ENCODE results near the gene XRN1.

DNA sequence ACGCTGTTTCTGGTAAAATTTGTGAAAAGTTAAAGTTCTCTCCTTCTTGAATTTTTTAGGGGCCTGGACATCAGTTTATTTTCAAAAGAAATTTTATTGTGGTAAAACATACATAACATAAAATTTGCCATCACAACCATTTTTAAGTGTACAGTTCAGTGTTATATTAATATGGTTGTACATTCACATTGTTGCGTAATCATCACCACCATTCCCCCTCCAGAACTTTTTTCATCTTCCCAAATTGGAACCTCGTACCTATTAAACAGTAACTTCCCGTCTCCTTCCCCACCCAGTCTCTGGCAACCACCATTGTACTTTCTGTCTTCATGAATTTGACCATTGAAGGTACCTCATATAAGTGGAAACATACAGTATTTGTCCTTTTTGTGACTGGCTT lies 23.0 kb upstream of the XRN1 start:
- TF ChIP-seq POLR2A (IDR thresholded peaks at IDR 0.05; ENCODE audit: low read length) (no peak), GATA1 (IDR thresholded peaks at IDR 0.05; ENCODE audit: low read depth, low read length) (no peak)
